Neural cell (in vitro differentiated cells): ENCODE data around the gene GFRA1. TPM values are rescaled to one million over a fixed set of nuclear protein-coding genes. Genes with fewer than 3 reads are reported as not detected.

Experiments
- H2AFZ ChIP-seq: fragments of 200-600, 300-800 bp; sonication (generic), shearing (Covaris generic); 2 replicates; pipeline ENCODE4 v1.6.0; 2014; ENCODE audit warnings: low read depth, mild to moderate bottlenecking, antibody characterized with exemption, low read length, moderate library complexity
- H3F3A ChIP-seq: fragments of 200-600 bp; shearing (Covaris generic); 2 replicates; pipeline ENCODE4 v1.6.1; 2016; ENCODE audit warnings: mild to moderate bottlenecking, moderate library complexity, mixed read lengths, antibody characterized with exemption, low read length; ENCODE audit not compliant: insufficient read depth, poor library complexity, severe bottlenecking
- H3K27ac ChIP-seq: fragments of 200-600, 300-800 bp; sonication (generic), shearing (Covaris generic); 2 replicates; pipeline ENCODE4 v1.5.1; 2014; ENCODE audit warnings: mild to moderate bottlenecking, low read length, moderate library complexity
- H3K27me3 ChIP-seq: fragments of 300-800, 200-600 bp; sonication (generic), shearing (Covaris generic); 2 replicates; pipeline ENCODE4 v1.6.0; 2014; ENCODE audit warnings: mild to moderate bottlenecking, low read depth, low read length, moderate library complexity; ENCODE audit not compliant: insufficient read depth
- H3K36me3 ChIP-seq: fragments of 300-800, 200-600 bp; sonication (generic), shearing (Covaris generic); 2 replicates; pipeline ENCODE4 v1.5.1; 2014; ENCODE audit warnings: mild to moderate bottlenecking, antibody characterized with exemption, low read length, moderate library complexity; ENCODE audit not compliant: insufficient read depth
- H3K4me2 ChIP-seq: fragments of 300-800, 200-600 bp; sonication (generic), shearing (Covaris generic); 2 replicates; pipeline ENCODE4 v1.6.0; 2014; ENCODE audit warnings: mild to moderate bottlenecking, low read length
- H3K4me3 ChIP-seq: fragments of 300-800, 200-600 bp; sonication (generic), shearing (Covaris generic); 2 replicates; pipeline ENCODE4 v1.5.1; 2014; ENCODE audit warnings: mild to moderate bottlenecking, low read length, moderate library complexity
- H3K79me2 ChIP-seq: fragments of 200-600 bp; shearing (Covaris generic); replicated peaks from 2 replicates; pipeline ENCODE4 v1.6.0; 2014; ENCODE audit warnings: mild to moderate bottlenecking, low read length, moderate library complexity; ENCODE audit not compliant: insufficient read depth
- H3K9ac ChIP-seq: fragments of 300-800, 200-600 bp; sonication (generic), shearing (Covaris generic); 2 replicates; pipeline ENCODE4 v1.6.1; 2016; ENCODE audit warnings: mild to moderate bottlenecking, low read length, mixed read lengths
- H3K9me2 ChIP-seq: fragments of 200-600 bp; shearing (Covaris generic); 2 replicates; pipeline ENCODE4 v1.6.1; 2016; ENCODE audit warnings: mild to moderate bottlenecking, low read length, mixed read lengths; ENCODE audit not compliant: insufficient read depth
- H3K9me3 ChIP-seq: fragments of 200-600, 300-800 bp; sonication (generic), shearing (Covaris generic); 2 replicates; pipeline ENCODE4 v1.6.1; 2016; ENCODE audit warnings: mild to moderate bottlenecking, mixed run types, low read length, moderate library complexity, mixed read lengths
- H4K20me1 ChIP-seq: fragments of 200-600 bp; shearing (Covaris generic); 2 replicates; pipeline ENCODE4 v1.6.1; 2016; ENCODE audit warnings: mild to moderate bottlenecking, mixed run types; ENCODE audit not compliant: insufficient read depth
- CTCF ChIP-seq: fragments of 450-650 bp; IDR thresholded peaks from 2 replicates; pipeline ENCODE4 v1.5.1; 2014; ENCODE audit warnings: antibody characterized with exemption, mild to moderate bottlenecking, moderate library complexity; ENCODE audit not compliant: poor library complexity, severe bottlenecking
- EP300 ChIP-seq: fragments of 450-650 bp; conservative IDR thresholded peaks from 2 replicates; pipeline ENCODE4 v1.6.1; 2014; ENCODE audit warnings: antibody characterized with exemption, mild to moderate bottlenecking, moderate library complexity; ENCODE audit not compliant: poor library complexity, severe bottlenecking
- EZH2 ChIP-seq: fragments of 200-600, 300-800 bp; shearing (Covaris generic), sonication (generic); IDR thresholded peaks from 2 replicates; pipeline ENCODE4 v1.6.1; 2014; ENCODE audit warnings: antibody characterized with exemption, low read length, borderline replicate concordance, mild to moderate bottlenecking; ENCODE audit not compliant: insufficient read depth, poor library complexity, severe bottlenecking
- MXI1 ChIP-seq: fragments of 450-650 bp; conservative IDR thresholded peaks from 2 replicates; pipeline ENCODE4 v1.6.1; 2014; ENCODE audit warnings: antibody characterized with exemption, mild to moderate bottlenecking; ENCODE audit not compliant: poor library complexity, severe bottlenecking
- POLR2AphosphoS5 ChIP-seq: IDR thresholded peaks from 2 replicates; pipeline ENCODE4 v1.6.1; 2012
- RAD21 ChIP-seq: fragments of 450-650 bp; conservative IDR thresholded peaks from 2 replicates; pipeline ENCODE4 v1.6.1; 2014; ENCODE audit warnings: antibody characterized with exemption, mild to moderate bottlenecking, moderate library complexity
- REST ChIP-seq: IDR thresholded peaks from 2 replicates; pipeline ENCODE4 v1.6.1; 2012; ENCODE audit warnings: borderline replicate concordance
- SMC3 ChIP-seq: fragments of 450-650 bp; conservative IDR thresholded peaks from 2 replicates; pipeline ENCODE4 v1.6.1; 2014; ENCODE audit warnings: antibody characterized with exemption, mild to moderate bottlenecking, moderate library complexity; ENCODE audit not compliant: poor library complexity
- TAF1 ChIP-seq: IDR thresholded peaks from 2 replicates; pipeline ENCODE4 v1.6.1; 2012; ENCODE audit warnings: low read depth
- polyA plus RNA-seq: library from polyadenylated mRNA; depleted of rRNA; stranded (reverse); fragments of >200 nt; gene quantifications from 2 replicates; pipeline ENCODE4 v1.2.3, GENCODE V29; 2014

The GFRA1 gene
- polyA plus RNA-seq, 1 donor from 2014 or later: 2.3 TPM

- no peak for TF ChIP-seq EZH2
- no peak for TF ChIP-seq REST
- TF ChIP-seq EP300: no peak
- no peak for TF ChIP-seq MXI1
- no peak for TF ChIP-seq RAD21
- no peak for TF ChIP-seq POLR2AphosphoS5
- no peak for TF ChIP-seq CTCF
- no peak for TF ChIP-seq TAF1
- no peak for TF ChIP-seq SMC3
- Histone ChIP-seq H3F3A (no peaks in the 10 kb centered on the region), H4K20me1 (no peaks in the 10 kb centered on the region), H3K9me2 (no peaks in the 10 kb centered on the region), H3K9me3 (no peaks in the 10 kb centered on the region), H2AFZ (no peak overlapping the region), H3K9ac (no peak overlapping the region), H3K79me2 (no peaks in the 10 kb centered on the region), H3K36me3 (no peaks in the 10 kb centered on the region), H3K4me2 (no peak overlapping the region), H3K27me3 (no peaks in the 10 kb centered on the region), H3K4me3 (no peak overlapping the region), H3K27ac (no peak overlapping the region)
Observed at GRCh38 chr10:116158036-116158435, 115.0 kb downstream of the GFRA1 start.

- Histone ChIP-seq H3K36me3 (no peaks in the 10 kb centered on the region), H3K4me2 (no peak overlapping the region), H3K27ac (no peak overlapping the region), H3K4me3 (no peak overlapping the region), H3K9ac (no peak overlapping the region), H3K27me3 (no peaks in the 10 kb centered on the region), H3F3A (no peaks in the 10 kb centered on the region), H2AFZ (no peak overlapping the region), H4K20me1 (no peaks in the 10 kb centered on the region), H3K79me2 (no peaks in the 10 kb centered on the region), H3K9me2 (no peaks in the 10 kb centered on the region), H3K9me3 (no peaks in the 10 kb centered on the region)
- TF ChIP-seq MXI1 (no peak), EP300 (no peak), SMC3 (no peak), TAF1 (no peak), RAD21 (no peak), POLR2AphosphoS5 (no peak), REST (no peak), CTCF (no peak), EZH2 (no peak)
Observed at GRCh38 chr10:116157485-116157884, 115.5 kb downstream of the GFRA1 start.
